M059J (cell line): ENCODE data around the gene RPS6KA5. TPM values are rescaled to one million over a fixed set of nuclear protein-coding genes. Genes with fewer than 3 reads are reported as not detected.
A peak's percentile ranks its signal among the peaks of the same experiment; 100 is the strongest.
"Not testable (repeated sequence)": the region's sequence is repeated elsewhere in the genome, so short reads cannot be mapped to it uniquely, and the experiment has no call there.

Experiments
- DNase-seq: peaks from one replicate; pipeline ENCODE4 v3.0.0-alpha.2; 2012; ENCODE audit warnings: low read depth
- total RNA-seq: library from RNA; depleted of rRNA; stranded (reverse); fragments of >200 nt; shearing (Covaris generic); gene quantifications from 2 replicates; pipeline ENCODE4 v1.2.3, GENCODE V29; 2014

Gene RPS6KA5
- total RNA-seq, 1 experiment from 2014 or later: 9.6 TPM

- peak; percentile 6 for DNase-seq
Observed at GRCh38 chr14:90940318-90940962, 120.0 kb downstream of the RPS6KA5 start.

GRCh38 chr14:90939252-90939795, 121.1 kb downstream of the RPS6KA5 start:
- not testable (repeated sequence) for DNase-seq

GRCh38 chr14:90938615-90939014, 121.8 kb downstream of the RPS6KA5 start:
- no peak for DNase-seq

- no peak for DNase-seq
Observed at GRCh38 chr14:90936757-90937440, 123.5 kb downstream of the RPS6KA5 start.

GRCh38 chr14:90924621-90925340, 135.7 kb downstream of the RPS6KA5 start:
- no peak for DNase-seq

GRCh38 chr14:90922141-90922540, 138.3 kb downstream of the RPS6KA5 start:
- no peak for DNase-seq

- no peak for DNase-seq
Observed at GRCh38 chr14:90911121-90911520, 149.3 kb downstream of the RPS6KA5 start.

- DNase-seq: no peak
Observed at GRCh38 chr14:90907178-90907577, 153.3 kb downstream of the RPS6KA5 start.

GRCh38 chr14:90905531-90905930, 154.9 kb downstream of the RPS6KA5 start:
- DNase-seq: no peak

GRCh38 chr14:90903101-90903500, 157.3 kb downstream of the RPS6KA5 start:
- DNase-seq: peak; percentile 55

- DNase-seq: no peak
Observed at GRCh38 chr14:90900476-90901083, 159.9 kb downstream of the RPS6KA5 start.

GRCh38 chr14:90897022-90897421, 163.4 kb downstream of the RPS6KA5 start:
- DNase-seq: no peak

- no peak for DNase-seq
Observed at GRCh38 chr14:90894241-90894640, 166.2 kb downstream of the RPS6KA5 start.

- no peak for DNase-seq
Observed at GRCh38 chr14:90893510-90893909, 166.9 kb downstream of the RPS6KA5 start.

- DNase-seq: no peak
Observed at GRCh38 chr14:90892970-90893369, 167.5 kb downstream of the RPS6KA5 start.

- no peak for DNase-seq
Observed at GRCh38 chr14:90891326-90891725, 169.1 kb downstream of the RPS6KA5 start.

- no peak for DNase-seq
Observed at GRCh38 chr14:90890322-90891020, 170.0 kb downstream of the RPS6KA5 start.

- DNase-seq: no peak
Observed at GRCh38 chr14:90886297-90886815, 174.1 kb downstream of the RPS6KA5 start.

- DNase-seq: no peak
Observed at GRCh38 chr14:90883782-90884181, 176.7 kb downstream of the RPS6KA5 start.

- DNase-seq: no peak
Observed at GRCh38 chr14:90883197-90883596, 177.2 kb downstream of the RPS6KA5 start.

GRCh38 chr14:90880282-90880681, 180.2 kb downstream of the RPS6KA5 start:
- DNase-seq: no peak
